WTC11 (cell line): Measurements from ENCODE around the gene BNC2.

ENCODE experiments used
- ELF4 ChIP-seq: sonication (generic); formaldehyde crosslinking; IDR thresholded peaks from 2 replicates; pipeline ENCODE4 v1.8.1; 2022; ENCODE audit warnings: low read depth, mild to moderate bottlenecking, moderate library complexity, missing genetic modification reagents
- SP1 ChIP-seq: sonication (generic); formaldehyde crosslinking; conservative IDR thresholded peaks from 2 replicates; pipeline ENCODE4 v1.8.1; 2022; ENCODE audit warnings: missing genetic modification reagents
- ZNF121 ChIP-seq: sonication (generic); formaldehyde crosslinking; IDR thresholded peaks from 2 replicates; pipeline ENCODE4 v1.8.0; 2023; ENCODE audit warnings: missing genetic modification reagents
- ZNF263 ChIP-seq: sonication (generic); formaldehyde crosslinking; IDR thresholded peaks from 2 replicates; pipeline ENCODE4 v1.8.1; 2022; ENCODE audit warnings: low read depth, mild to moderate bottlenecking, moderate library complexity, missing genetic modification reagents
- TF ChIP-seq, protein P1 (sequence below): sonication (generic); formaldehyde crosslinking; IDR thresholded peaks from 2 replicates; pipeline ENCODE4 v1.8.1; 2023; ENCODE audit warnings: mild to moderate bottlenecking, missing genetic modification reagents, moderate library complexity
- TF ChIP-seq, protein P2 (sequence below): sonication (generic); formaldehyde crosslinking; IDR thresholded peaks from 2 replicates; pipeline ENCODE4 v1.8.0; 2022; ENCODE audit warnings: mild to moderate bottlenecking, missing genetic modification reagents
- TF ChIP-seq, protein P3 (sequence below): sonication (generic); formaldehyde crosslinking; IDR thresholded peaks from 2 replicates; pipeline ENCODE4 v1.8.0; 2023; ENCODE audit warnings: mild to moderate bottlenecking, missing genetic modification reagents
- TF ChIP-seq, protein P4 (sequence below): fragments of 200-600 bp; IDR thresholded peaks from 2 replicates; pipeline ENCODE4 v1.8.0; 2022; ENCODE audit warnings: antibody characterized with exemption
- TF ChIP-seq, protein P5 (sequence below): sonication (generic); formaldehyde crosslinking; conservative IDR thresholded peaks from 2 replicates; pipeline ENCODE4 v1.8.1; 2022; ENCODE audit warnings: mild to moderate bottlenecking, missing genetic modification reagents
- TF ChIP-seq, protein P6 (sequence below): sonication (generic); formaldehyde crosslinking; IDR thresholded peaks from 2 replicates; pipeline ENCODE4 v1.8.1; 2023; ENCODE audit warnings: mild to moderate bottlenecking, missing genetic modification reagents, moderate library complexity
- TF ChIP-seq, protein P7 (sequence below): sonication (generic); formaldehyde crosslinking; IDR thresholded peaks from 2 replicates; pipeline ENCODE4 v1.8.1; 2023; ENCODE audit warnings: mild to moderate bottlenecking, missing genetic modification reagents

DNA sequence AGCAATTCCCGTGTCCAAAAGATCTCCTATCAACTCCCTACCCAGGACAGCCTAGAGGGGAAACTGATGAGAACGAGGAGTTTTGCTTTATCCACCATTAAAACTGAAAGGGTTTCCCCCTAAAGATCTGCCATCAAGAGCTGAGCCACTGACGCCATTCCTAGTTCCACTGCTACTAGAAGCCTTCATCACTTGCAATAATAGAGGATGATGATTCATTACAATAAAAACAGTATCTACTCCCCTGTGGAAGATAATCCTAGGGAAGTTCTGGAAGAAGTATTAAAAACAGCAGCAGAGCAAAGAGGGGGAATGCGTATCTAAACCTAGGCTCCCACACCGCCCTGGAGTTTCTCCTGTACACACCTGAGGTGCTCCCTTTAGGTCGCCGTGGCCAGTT, 394.5 kb downstream of the BNC2 start:
- TF ChIP-seq SP1 (CRISPR knock-in tag) (no peak), ZNF121 (CRISPR knock-in tag) (no peak), ZNF263 (CRISPR knock-in tag) (no peak), ELF4 (CRISPR knock-in tag) (no peak)
- TF ChIP-seq, protein P1, sequence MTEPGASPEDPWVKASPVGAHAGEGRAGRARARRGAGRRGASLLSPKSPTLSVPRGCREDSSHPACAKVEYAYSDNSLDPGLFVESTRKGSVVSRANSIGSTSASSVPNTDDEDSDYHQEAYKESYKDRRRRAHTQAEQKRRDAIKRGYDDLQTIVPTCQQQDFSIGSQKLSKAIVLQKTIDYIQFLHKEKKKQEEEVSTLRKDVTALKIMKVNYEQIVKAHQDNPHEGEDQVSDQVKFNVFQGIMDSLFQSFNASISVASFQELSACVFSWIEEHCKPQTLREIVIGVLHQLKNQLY (CRISPR knock-in tag): no peak
- TF ChIP-seq, protein P2, sequence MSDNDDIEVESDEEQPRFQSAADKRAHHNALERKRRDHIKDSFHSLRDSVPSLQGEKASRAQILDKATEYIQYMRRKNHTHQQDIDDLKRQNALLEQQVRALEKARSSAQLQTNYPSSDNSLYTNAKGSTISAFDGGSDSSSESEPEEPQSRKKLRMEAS: no peak
- TF ChIP-seq, protein P3, sequence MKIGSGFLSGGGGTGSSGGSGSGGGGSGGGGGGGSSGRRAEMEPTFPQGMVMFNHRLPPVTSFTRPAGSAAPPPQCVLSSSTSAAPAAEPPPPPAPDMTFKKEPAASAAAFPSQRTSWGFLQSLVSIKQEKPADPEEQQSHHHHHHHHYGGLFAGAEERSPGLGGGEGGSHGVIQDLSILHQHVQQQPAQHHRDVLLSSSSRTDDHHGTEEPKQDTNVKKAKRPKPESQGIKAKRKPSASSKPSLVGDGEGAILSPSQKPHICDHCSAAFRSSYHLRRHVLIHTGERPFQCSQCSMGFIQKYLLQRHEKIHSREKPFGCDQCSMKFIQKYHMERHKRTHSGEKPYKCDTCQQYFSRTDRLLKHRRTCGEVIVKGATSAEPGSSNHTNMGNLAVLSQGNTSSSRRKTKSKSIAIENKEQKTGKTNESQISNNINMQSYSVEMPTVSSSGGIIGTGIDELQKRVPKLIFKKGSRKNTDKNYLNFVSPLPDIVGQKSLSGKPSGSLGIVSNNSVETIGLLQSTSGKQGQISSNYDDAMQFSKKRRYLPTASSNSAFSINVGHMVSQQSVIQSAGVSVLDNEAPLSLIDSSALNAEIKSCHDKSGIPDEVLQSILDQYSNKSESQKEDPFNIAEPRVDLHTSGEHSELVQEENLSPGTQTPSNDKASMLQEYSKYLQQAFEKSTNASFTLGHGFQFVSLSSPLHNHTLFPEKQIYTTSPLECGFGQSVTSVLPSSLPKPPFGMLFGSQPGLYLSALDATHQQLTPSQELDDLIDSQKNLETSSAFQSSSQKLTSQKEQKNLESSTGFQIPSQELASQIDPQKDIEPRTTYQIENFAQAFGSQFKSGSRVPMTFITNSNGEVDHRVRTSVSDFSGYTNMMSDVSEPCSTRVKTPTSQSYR (CRISPR knock-in tag): no peak
- TF ChIP-seq, protein P4, sequence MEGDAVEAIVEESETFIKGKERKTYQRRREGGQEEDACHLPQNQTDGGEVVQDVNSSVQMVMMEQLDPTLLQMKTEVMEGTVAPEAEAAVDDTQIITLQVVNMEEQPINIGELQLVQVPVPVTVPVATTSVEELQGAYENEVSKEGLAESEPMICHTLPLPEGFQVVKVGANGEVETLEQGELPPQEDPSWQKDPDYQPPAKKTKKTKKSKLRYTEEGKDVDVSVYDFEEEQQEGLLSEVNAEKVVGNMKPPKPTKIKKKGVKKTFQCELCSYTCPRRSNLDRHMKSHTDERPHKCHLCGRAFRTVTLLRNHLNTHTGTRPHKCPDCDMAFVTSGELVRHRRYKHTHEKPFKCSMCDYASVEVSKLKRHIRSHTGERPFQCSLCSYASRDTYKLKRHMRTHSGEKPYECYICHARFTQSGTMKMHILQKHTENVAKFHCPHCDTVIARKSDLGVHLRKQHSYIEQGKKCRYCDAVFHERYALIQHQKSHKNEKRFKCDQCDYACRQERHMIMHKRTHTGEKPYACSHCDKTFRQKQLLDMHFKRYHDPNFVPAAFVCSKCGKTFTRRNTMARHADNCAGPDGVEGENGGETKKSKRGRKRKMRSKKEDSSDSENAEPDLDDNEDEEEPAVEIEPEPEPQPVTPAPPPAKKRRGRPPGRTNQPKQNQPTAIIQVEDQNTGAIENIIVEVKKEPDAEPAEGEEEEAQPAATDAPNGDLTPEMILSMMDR: no peak
- TF ChIP-seq, protein P5, sequence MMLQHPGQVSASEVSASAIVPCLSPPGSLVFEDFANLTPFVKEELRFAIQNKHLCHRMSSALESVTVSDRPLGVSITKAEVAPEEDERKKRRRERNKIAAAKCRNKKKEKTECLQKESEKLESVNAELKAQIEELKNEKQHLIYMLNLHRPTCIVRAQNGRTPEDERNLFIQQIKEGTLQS: no peak
- TF ChIP-seq, protein P6, sequence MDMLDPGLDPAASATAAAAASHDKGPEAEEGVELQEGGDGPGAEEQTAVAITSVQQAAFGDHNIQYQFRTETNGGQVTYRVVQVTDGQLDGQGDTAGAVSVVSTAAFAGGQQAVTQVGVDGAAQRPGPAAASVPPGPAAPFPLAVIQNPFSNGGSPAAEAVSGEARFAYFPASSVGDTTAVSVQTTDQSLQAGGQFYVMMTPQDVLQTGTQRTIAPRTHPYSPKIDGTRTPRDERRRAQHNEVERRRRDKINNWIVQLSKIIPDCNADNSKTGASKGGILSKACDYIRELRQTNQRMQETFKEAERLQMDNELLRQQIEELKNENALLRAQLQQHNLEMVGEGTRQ (CRISPR knock-in tag): no peak
- TF ChIP-seq, protein P7, sequence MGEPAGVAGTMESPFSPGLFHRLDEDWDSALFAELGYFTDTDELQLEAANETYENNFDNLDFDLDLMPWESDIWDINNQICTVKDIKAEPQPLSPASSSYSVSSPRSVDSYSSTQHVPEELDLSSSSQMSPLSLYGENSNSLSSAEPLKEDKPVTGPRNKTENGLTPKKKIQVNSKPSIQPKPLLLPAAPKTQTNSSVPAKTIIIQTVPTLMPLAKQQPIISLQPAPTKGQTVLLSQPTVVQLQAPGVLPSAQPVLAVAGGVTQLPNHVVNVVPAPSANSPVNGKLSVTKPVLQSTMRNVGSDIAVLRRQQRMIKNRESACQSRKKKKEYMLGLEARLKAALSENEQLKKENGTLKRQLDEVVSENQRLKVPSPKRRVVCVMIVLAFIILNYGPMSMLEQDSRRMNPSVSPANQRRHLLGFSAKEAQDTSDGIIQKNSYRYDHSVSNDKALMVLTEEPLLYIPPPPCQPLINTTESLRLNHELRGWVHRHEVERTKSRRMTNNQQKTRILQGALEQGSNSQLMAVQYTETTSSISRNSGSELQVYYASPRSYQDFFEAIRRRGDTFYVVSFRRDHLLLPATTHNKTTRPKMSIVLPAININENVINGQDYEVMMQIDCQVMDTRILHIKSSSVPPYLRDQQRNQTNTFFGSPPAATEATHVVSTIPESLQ (CRISPR knock-in tag): no peak
